Measurements from ENCODE around the gene EXOC6.
A peak's percentile ranks its signal among the peaks of the same experiment; 100 is the strongest.
"Not testable (repeated sequence)": the region's sequence is repeated elsewhere in the genome, so short reads cannot be mapped to it uniquely, and the experiment has no call there.

The EXOC6 gene

DNA sequence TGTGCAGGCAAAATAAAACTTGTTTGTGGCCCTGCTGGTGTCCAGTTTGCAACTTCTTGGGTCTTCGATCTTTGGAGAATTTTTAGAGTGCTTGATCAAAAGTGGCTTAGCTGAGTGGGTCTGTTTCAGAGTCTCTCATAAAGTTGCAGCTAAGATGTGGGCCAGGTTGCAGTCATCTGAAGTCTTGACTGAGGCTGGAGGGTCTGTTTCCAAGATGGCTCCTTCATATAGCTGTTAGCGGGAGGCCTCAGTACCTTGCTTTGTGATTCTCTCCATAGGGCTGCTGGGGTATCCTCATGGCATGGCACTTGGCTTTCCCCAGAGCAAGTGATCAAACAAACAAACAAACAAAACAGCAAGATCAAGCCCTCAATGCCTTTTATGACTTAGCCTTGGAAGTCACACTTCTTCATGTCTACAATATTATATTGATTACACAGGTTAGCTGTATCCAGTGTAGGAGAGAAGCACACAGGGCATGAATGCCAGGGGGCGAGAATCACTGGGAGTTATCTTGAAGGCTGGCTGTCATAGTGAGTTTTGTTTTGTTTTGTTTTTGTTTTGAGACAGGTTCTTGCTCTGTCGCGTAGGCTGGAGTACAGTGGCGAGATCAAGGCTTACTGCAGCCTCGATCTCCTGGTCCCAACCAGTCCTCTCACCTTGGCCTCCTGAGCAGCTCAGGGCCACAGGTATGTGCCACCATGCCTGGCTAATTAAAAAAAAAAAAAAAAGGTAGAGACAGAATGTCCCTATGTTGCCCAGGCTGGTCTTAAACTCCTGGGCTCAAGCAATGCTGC, 235.6 kb downstream of the EXOC6 start:
- no peak for DNase-seq

DNA sequence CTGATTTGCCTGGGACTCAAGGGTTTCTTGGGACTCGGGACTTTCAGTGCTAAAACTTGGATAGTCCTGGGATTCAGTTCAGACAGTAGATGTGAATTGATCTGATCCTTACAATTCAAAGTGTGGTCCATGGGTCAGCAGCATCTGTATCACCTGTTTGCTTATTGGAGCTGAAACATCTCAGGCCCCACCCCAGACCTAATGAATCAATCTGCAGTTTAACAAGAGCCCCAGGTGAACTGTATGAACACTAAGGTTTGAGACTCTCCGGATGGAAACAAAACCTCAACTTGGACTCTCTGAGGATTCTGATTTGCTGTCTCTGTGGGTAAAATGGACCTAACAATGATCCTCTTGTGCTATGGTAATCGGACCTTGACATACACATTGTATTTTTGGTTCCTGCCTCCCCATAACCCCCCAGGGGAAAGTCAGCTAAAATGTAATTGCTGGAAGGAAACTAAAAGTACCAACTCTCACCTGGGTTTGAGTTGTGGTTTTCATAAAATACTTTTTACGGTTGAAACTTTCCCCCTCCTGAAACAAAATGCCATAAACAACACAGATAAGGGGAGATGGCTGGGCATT, 237.0 kb downstream of the EXOC6 start:
- DNase-seq = no peak

DNA sequence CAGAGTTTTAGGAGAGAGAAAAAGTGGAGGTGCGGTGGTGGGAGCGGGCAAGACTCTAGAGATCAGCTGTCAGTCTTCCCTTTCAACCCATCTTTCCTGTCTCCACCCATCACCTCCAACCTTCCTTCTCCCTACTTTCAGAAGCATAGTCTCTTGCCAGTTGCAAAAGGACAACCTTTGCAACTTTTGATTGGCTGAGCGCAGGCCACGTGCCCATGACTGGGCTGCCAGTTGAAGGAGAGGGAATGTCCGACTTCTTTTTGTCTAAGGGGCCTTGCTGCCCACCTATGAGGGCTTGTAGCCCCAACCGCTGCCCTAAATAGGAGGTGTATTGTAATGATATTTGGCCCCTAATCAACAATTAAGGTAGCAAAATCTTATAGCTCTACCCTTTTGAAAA, 238.0 kb downstream of the EXOC6 start:
- DNase-seq = no peak

DNA sequence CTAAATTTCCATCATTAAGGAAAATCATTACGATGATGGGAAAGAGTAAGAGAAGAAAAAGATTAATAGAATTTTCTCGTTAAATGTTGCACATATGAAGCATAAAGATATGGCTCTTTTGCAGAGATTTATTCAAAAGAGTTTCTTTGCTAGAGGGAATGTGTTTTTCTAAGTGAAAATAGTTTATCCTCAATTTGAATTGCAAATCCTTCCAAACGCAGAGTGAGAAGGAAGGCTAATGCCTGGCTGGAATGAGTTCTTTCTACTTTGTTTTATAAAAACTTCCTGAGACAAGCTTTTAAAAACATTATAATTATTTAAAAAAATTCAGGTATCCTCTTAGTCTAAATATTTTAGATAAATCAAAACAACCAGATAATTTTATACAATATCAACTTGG, 239.5 kb downstream of the EXOC6 start:
- no peak for DNase-seq

DNA sequence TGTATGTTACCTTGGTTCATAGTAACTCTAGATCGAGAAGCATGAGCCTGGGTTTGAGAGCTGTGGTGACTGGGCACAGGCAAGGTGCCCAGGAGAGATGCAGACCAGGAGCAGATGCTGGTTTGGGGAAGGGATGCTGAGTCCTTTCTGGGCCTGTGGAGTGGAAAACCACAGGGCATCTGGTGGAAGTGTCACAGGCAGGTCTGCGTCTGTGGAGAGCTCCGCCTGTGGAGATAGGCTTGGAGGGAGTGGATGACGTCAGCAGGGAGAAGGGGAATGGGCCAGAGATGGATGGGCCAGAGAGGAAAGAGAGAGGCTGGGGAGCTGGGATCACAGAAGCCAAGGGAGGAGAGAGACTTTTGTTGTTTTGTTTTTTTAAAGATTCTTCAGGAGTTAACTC, 240.1 kb downstream of the EXOC6 start:
- DNase-seq = no peak

DNA sequence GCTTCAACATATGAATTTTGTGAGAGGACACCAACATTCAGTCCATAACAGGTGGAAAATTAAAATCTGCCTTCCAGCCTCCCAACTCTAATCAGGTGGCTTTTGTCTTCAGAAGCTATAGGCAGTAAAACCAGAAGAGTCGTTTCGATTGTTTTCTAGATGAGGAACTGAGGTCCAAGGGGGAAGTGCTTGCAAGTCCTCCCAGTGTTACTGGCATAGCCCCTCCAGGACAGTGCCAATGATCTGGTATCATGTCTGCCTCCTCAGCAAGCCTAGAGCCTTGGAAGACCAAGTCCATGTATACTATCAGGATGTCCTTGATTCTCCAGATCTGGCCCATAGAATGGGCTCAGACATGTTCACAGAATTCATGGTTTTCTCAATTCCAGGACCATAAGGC, 242.3 kb downstream of the EXOC6 start:
- peak; percentile 29 for DNase-seq

DNA sequence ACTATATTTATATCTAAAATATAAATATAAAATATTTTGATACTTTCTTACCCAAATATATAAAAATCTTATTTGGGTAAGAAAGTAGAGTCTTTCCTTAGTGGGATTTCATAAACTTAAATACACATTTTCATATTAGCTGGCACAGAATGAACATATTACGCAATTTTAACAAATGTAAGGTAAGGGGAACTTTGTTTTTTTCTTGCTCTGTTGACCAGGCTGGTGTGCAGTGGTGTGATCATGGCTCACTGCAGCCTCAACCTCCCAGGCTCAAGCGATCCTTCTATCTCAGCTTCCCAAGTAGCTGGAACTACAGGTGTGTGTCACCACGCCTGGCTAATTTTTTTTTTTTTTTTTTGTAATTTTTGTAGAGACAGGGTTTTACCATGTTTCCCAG, 243.6 kb downstream of the EXOC6 start:
- DNase-seq = no peak

DNA sequence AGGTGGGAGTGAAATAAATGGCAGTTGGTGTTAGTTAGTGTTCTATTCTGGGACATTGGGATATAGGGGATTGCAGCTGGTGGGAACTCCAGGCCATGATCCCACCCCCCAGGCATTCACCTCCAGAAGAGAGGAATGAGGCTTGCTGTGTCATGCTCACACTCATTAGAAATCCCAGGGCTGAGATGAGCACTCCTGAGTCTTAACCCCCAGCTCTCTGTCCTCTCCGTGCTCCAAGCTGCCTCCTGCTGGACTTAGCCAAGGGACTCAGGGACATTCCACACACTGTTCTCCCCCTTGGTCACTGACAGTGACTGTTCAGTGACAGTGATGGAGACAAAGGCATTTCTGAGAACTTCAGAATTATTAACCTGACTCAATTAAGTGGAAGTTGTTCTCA, 246.9 kb downstream of the EXOC6 start:
- DNase-seq = no peak

DNA sequence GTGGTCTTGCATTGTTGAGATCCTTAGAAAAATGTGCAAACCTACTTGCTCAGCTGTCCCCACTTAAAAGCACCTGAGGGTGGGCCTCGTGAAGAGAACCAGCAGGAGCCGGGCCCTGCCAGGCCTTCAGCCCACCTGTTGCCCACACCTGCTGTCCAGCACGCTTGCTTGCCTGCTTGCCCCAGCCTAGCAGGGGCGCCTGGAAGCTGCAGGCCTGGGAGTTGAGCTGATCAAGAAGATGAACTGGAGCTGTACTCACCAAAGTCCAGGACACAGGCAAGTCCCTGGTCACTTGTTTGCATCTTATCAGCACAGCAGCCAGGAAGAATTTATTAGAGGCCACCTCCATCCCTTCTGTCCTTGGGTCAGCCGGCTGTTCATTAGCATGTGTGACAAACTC, 248.6 kb downstream of the EXOC6 start:
- no peak for DNase-seq

DNA sequence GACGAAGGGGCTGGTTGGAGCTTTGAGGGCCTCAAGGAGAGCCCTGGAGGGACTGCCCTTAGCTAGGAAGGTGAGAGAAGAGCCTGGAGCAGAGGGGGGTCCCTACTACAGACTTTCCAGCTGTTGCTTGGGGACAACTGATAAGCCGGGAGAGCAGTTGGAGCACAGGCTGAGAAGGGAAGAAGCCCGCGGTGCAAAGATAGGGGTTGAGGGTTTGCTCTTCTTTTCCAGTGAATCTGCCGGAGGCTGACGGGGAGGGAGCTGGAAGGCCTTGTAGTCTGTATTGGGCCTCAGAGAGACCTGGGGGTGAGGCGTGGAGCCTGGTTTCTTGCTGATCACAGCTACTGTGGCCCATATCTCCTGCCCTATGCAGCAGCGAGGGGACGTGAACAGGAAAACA, 249.1 kb downstream of the EXOC6 start:
- no peak for DNase-seq

DNA sequence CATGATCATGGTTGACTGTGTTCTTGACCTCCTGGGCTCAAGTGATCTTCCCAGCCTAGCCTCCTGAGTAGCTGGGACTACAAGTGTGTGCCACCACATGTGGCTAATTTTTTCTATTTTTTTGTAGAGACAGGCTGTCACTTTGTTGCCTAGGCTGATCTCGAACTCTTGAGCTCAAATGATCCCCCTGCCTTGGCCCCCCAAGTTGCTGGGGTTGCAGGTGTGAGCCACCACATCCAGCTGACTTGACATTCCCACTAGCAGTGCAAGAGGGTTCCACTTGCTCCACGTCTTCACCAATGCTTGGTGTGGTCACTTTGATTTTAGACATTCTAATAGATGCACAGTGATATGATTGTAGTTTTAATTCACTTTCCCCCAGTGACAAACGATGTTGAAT, 250.5 kb downstream of the EXOC6 start:
- no peak for DNase-seq

DNA sequence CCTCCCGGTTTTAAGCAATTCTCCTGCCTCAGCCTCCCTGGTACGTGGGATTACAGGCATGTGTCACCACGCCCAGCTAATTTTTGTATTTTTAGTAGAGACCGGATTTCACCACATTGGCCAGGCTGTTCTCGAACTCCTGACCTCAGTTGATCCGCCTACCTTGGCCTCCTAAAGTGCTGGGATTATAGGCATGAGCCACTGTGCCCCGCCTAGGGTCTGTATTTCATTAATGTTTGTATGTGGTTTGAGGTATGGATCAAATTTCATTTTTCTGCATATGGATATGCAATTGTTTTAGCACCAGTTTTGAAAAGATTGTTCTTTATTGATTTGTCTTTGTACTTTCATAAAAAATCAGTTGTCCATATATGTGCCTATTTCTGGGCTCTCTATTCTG, 251.3 kb downstream of the EXOC6 start:
- no peak for DNase-seq

DNA sequence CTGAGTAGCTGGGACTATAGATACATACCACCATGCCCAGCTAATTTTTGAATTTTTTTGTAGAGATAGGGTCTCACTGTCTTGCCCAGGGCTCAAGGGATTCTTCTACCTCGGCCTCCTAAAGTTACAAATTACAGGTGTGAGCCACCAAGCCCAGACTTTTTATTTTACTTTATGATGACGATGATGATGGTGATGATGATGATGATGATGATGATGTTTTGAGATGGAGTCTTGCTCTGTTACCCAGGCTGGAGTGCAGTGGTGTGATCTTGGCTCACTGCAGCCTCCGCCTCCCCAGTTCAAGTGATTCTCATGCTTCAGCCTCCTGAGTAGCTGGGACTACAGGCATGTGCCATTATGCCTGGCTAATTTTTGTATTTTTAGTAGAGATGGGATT, 252.8 kb downstream of the EXOC6 start:
- not testable (repeated sequence) for DNase-seq

DNA sequence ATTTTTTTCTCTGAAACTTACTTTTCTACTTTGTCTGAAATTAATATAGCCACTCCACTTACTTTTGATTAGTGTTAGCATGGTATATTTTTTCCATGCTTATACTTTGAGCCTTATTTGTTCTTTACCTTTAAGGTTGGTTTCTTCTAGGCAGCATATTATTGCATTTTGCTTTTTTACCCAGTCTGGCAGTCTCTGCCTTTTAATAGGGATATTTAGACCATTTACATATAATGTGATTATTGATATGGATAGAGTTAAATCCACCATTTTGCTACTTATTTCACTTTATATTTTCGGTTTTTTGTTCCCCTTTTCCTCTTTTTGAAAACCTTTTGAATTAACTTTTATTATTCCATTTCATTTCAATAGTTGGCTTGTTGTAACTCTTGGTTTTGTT, 255.6 kb downstream of the EXOC6 start:
- DNase-seq = no peak

DNA sequence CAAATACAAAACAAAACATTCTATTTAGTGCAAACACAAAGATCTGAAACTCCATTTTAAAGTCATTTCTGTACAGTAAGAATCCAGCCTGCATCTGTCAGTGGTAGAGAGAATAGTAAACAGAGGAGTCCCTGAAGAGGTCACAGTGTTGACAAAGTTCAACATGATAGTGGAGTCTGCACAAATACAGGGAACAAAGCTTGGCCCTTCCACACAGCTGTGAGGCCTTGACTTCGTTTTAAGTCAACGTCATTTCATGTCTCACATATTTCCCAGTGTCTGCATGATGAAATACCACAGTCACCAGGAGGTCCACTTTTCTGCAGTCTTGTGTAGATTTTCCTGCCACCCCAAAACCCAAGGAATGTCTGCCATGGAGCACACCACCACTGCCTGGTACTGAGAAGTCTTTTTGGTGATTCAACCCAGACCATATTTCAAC, 258.3 kb downstream of the EXOC6 start:
- DNase-seq = no peak
